Measurements from ENCODE around the gene NUBPL. TPM values are rescaled to one million over a fixed set of nuclear protein-coding genes. Genes with fewer than 3 reads are reported as not detected.
"Not testable (repeated sequence)": the region's sequence is repeated elsewhere in the genome, so short reads cannot be mapped to it uniquely, and the experiment has no call there.

Gene NUBPL
- total RNA-seq, 1 donor from 2014 or later: 11.0 TPM

DNA sequence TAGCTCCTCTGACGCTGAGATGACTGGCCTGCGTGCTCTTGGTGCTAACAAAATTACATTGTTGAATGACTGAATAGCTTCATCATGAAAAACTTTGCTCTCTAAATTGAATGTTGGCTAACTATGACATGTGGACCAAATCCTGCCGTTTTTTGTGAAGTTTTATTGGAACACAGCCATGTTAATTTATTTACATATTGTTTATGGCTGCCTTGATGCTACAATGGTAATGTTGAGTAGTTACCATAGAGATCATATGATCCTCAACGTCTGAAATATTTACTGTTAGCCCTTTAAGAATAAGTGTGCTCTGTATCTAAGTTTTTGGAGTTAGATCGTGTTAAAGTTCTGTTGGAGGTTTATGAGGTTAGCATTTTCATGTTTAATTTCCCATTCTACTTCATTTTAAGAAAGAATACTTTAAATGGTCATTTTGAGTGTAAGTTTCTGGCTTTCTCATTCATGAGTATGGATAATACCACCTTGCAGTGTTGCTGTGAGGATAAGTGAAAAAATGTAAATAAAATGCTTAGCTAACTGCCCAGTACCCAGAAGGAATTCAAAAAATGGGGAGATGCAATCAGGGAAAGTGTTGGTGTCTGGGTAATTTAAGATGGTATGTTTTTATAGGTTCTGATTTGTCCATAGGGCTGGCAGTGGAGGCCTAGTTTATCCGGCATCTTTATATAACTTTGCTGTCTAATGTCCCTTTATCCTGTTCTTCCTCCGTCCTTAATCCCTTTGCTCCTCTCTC is 35.3 kb downstream of the NUBPL start:
- Histone ChIP-seq H3K36me3 (ENCODE audit: control insufficient read depth in 3 of 3, insufficient read depth in 3 of 3, low read length in 3 of 3) (peaks cover 0 to 4% (median 3%) of the 10 kb centered on the region in 3 donors), H3K27me3 (ENCODE audit: control insufficient read depth in 3 of 3, insufficient read depth in 3 of 3, low read length in 3 of 3) (no peaks in the 10 kb centered on the region), H3K4me1 (ENCODE audit: control insufficient read depth in 3 of 3, insufficient read depth in 3 of 3, low read length in 3 of 3) (no peaks in the 10 kb centered on the region), H3K4me3 (ENCODE audit: low read length in 3 of 3) (no peak overlapping the region), H3K9ac (ENCODE audit: low read depth in 1 of 3, low read length in 3 of 3) (no peak overlapping the region), H3K9me3 (ENCODE audit: control insufficient read depth in 3 of 3, low read length in 3 of 3) (no peaks in the 10 kb centered on the region), H3K27ac (ENCODE audit: low read depth, low read length) (no peak overlapping the region)

DNA sequence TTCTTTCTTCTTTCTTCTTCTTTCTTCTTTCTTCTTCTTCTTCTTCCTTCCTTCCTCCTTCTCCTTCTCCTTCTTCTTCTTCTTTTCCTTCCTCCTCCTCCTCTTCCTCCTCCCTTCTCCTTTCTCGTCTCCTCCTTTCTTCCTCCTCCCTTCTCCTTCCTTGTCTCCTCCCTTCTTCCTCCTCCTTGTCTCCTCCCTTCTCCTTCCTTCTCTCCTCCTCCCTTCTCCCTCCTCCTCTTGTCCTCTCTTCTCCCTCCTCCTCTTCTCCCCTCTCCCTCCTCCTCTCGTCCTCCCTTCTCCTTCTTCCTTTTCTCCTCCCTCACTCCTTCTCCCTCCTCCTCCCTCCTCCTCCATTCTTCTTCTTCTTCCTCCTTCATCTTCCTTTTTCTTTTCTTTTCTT is 44.5 kb downstream of the NUBPL start:
- H3K9me3 ChIP-seq (ENCODE audit: control insufficient read depth in 3 of 3, low read length in 3 of 3): no peaks in the 10 kb centered on the region
- no peak overlapping the region for H3K27ac ChIP-seq (ENCODE audit: low read depth, low read length)
- no peak overlapping the region for H3K4me3 ChIP-seq (ENCODE audit: low read length in 3 of 3)
- H3K9ac ChIP-seq (ENCODE audit: low read depth in 1 of 3, low read length in 3 of 3): no peak overlapping the region
- no peaks in the 10 kb centered on the region for H3K27me3 ChIP-seq (ENCODE audit: control insufficient read depth in 3 of 3, insufficient read depth in 3 of 3, low read length in 3 of 3)
- H3K4me1 ChIP-seq (ENCODE audit: control insufficient read depth in 3 of 3, insufficient read depth in 3 of 3, low read length in 3 of 3): no peaks in the 10 kb centered on the region
- no peaks in the 10 kb centered on the region for H3K36me3 ChIP-seq (ENCODE audit: control insufficient read depth in 3 of 3, insufficient read depth in 3 of 3, low read length in 3 of 3)

DNA sequence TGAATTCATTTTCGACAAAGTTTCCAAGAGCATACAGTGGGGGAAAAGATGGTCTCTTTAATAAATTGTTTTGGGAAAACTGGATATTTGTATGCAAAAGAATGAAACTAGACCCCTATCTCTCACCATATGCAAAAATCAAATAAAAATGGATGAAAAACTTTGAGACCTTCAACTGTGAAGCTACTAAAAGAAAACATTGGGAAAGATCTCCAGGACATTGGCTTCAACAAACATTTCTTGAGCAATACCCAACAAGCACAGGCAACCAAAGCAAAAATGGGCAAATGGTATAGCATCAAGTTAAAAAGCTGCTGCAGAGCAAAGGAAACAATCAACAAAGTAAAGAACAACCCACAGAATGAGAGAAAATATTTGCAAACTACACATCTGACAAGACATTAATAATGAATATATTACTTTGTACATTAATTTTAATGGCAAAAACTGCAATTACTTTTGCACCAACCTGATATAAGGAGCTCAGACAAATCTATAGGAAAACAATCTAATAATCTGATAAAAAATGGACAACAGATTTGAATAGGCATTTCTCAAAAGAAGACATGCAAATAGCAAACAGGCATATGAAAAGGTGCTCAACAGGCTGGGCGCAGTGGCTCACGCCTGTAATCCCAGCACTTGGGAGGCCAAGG is 50.7 kb downstream of the NUBPL start:
- no peaks in the 10 kb centered on the region for H3K4me1 ChIP-seq (ENCODE audit: control insufficient read depth in 3 of 3, insufficient read depth in 3 of 3, low read length in 3 of 3)
- H3K27me3 ChIP-seq (ENCODE audit: control insufficient read depth in 3 of 3, insufficient read depth in 3 of 3, low read length in 3 of 3): no peaks in the 10 kb centered on the region
- H3K36me3 ChIP-seq (ENCODE audit: control insufficient read depth in 3 of 3, insufficient read depth in 3 of 3, low read length in 3 of 3): no peaks in the 10 kb centered on the region
- H3K9me3 ChIP-seq (ENCODE audit: control insufficient read depth in 3 of 3, low read length in 3 of 3): no peaks in the 10 kb centered on the region
- no peak overlapping the region for H3K27ac ChIP-seq (ENCODE audit: low read depth, low read length)
- H3K9ac ChIP-seq (ENCODE audit: low read depth in 1 of 3, low read length in 3 of 3): no peak overlapping the region
- H3K4me3 ChIP-seq (ENCODE audit: low read length in 3 of 3): no peak overlapping the region

DNA sequence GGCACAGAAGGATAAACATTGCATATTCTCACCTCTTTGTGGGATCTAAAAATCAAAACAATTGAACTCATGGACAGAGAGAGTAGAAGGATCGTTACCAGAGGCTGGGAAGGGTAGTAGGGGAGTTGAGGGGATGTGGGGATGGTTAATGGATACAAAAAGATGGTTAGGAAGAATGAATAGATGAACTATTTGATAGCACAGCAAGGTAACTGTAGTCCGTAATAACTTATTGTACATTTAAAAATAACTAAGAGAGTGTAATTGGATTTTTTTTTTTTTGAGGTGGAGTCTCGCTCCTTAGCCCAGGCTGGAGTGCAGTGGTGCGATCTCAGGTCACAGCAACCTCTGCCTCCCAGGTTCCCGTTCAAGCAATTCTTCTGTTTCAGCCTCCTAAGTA is 52.0 kb downstream of the NUBPL start:
- H3K27ac ChIP-seq (ENCODE audit: low read depth, low read length): no peak overlapping the region
- no peaks in the 10 kb centered on the region for H3K27me3 ChIP-seq (ENCODE audit: control insufficient read depth in 3 of 3, insufficient read depth in 3 of 3, low read length in 3 of 3)
- no peaks in the 10 kb centered on the region for H3K4me1 ChIP-seq (ENCODE audit: control insufficient read depth in 3 of 3, insufficient read depth in 3 of 3, low read length in 3 of 3)
- no peaks in the 10 kb centered on the region for H3K36me3 ChIP-seq (ENCODE audit: control insufficient read depth in 3 of 3, insufficient read depth in 3 of 3, low read length in 3 of 3)
- H3K9ac ChIP-seq (ENCODE audit: low read depth in 1 of 3, low read length in 3 of 3): no peak overlapping the region
- no peaks in the 10 kb centered on the region for H3K9me3 ChIP-seq (ENCODE audit: control insufficient read depth in 3 of 3, low read length in 3 of 3)
- H3K4me3 ChIP-seq (ENCODE audit: low read length in 3 of 3): no peak overlapping the region

DNA sequence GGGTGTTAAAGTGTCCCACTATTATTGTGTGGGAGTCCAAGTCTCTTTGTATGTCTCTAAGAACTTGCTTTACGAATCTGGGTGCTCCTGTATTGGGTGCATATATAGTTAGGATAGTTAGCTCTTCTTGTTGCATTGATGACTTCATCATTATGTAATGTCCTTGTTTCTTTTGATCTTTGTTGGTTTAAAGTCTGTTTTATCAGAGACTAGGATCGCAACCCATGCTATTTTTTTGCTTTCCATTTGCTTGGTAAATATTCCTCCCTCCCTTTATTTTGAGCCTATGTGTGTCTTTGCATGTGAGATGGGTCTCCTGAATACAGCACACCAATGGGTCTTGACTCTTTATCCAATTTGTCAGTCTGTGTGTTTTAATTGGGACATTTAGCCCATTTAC is 57.7 kb downstream of the NUBPL start:
- not testable (repeated sequence) for H3K4me3 ChIP-seq (ENCODE audit: low read length in 3 of 3); H3K9ac ChIP-seq (ENCODE audit: low read depth in 1 of 3, low read length in 3 of 3); H3K27me3 ChIP-seq (ENCODE audit: control insufficient read depth in 3 of 3, insufficient read depth in 3 of 3, low read length in 3 of 3); H3K36me3 ChIP-seq (ENCODE audit: control insufficient read depth in 3 of 3, insufficient read depth in 3 of 3, low read length in 3 of 3); H3K4me1 ChIP-seq (ENCODE audit: control insufficient read depth in 3 of 3, insufficient read depth in 3 of 3, low read length in 3 of 3); H3K9me3 ChIP-seq (ENCODE audit: control insufficient read depth in 3 of 3, low read length in 3 of 3); H3K27ac ChIP-seq (ENCODE audit: low read depth, low read length)

- Histone ChIP-seq H3K36me3 (ENCODE audit: control insufficient read depth in 3 of 3, insufficient read depth in 3 of 3, low read length in 3 of 3) (no peaks in the 10 kb centered on the region), H3K4me1 (ENCODE audit: control insufficient read depth in 3 of 3, insufficient read depth in 3 of 3, low read length in 3 of 3) (no peaks in the 10 kb centered on the region), H3K4me3 (ENCODE audit: low read length in 3 of 3) (no peak overlapping the region), H3K27ac (ENCODE audit: low read depth, low read length) (no peak overlapping the region), H3K27me3 (ENCODE audit: control insufficient read depth in 3 of 3, insufficient read depth in 3 of 3, low read length in 3 of 3) (no peaks in the 10 kb centered on the region), H3K9ac (ENCODE audit: low read depth in 1 of 3, low read length in 3 of 3) (no peak overlapping the region), H3K9me3 (ENCODE audit: control insufficient read depth in 3 of 3, low read length in 3 of 3) (peaks cover 0 to 2% (median 0%) of the 10 kb centered on the region in 3 donors)
These were observed 58.2 kb downstream of the NUBPL start for GRCh38 chr14:31619440-31619839.

GRCh38 chr14:31620898-31621297 is 59.7 kb downstream of the NUBPL start:
- H3K36me3 ChIP-seq (ENCODE audit: control insufficient read depth in 3 of 3, insufficient read depth in 3 of 3, low read length in 3 of 3); H3K9ac ChIP-seq (ENCODE audit: low read depth in 1 of 3, low read length in 3 of 3); H3K4me1 ChIP-seq (ENCODE audit: control insufficient read depth in 3 of 3, insufficient read depth in 3 of 3, low read length in 3 of 3); H3K9me3 ChIP-seq (ENCODE audit: control insufficient read depth in 3 of 3, low read length in 3 of 3); H3K27me3 ChIP-seq (ENCODE audit: control insufficient read depth in 3 of 3, insufficient read depth in 3 of 3, low read length in 3 of 3); H3K27ac ChIP-seq (ENCODE audit: low read depth, low read length); H3K4me3 ChIP-seq (ENCODE audit: low read length in 3 of 3): not testable (repeated sequence)

DNA sequence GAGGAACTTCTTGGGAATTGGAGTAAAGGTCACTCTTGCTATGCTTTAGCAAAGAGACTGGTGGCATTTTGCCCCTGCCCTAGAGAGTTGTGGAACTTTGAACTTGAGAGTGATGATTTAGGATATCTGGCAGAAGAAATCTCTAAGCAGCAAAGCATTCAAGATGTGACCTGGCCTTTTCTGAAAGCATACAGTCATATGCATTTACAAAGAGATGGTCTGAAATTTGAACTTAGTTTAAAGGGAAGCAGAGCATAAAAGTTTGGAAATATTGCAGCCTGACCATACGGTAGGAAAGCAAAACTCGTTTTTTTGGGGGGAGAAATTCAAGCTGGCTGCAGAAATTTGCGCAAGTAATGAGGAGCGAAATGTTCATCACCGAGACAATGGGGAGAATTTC is 60.9 kb downstream of the NUBPL start:
- Histone ChIP-seq H3K27ac (ENCODE audit: low read depth, low read length) (no peak overlapping the region), H3K4me3 (ENCODE audit: low read length in 3 of 3) (no peak overlapping the region), H3K9me3 (ENCODE audit: control insufficient read depth in 3 of 3, low read length in 3 of 3) (peaks cover 0 to 2% (median 0%) of the 10 kb centered on the region in 3 donors), H3K36me3 (ENCODE audit: control insufficient read depth in 3 of 3, insufficient read depth in 3 of 3, low read length in 3 of 3) (no peaks in the 10 kb centered on the region), H3K9ac (ENCODE audit: low read depth in 1 of 3, low read length in 3 of 3) (no peak overlapping the region), H3K4me1 (ENCODE audit: control insufficient read depth in 3 of 3, insufficient read depth in 3 of 3, low read length in 3 of 3) (no peaks in the 10 kb centered on the region), H3K27me3 (ENCODE audit: control insufficient read depth in 3 of 3, insufficient read depth in 3 of 3, low read length in 3 of 3) (no peaks in the 10 kb centered on the region)

- not testable (repeated sequence) for H3K27ac ChIP-seq (ENCODE audit: low read depth, low read length); H3K36me3 ChIP-seq (ENCODE audit: control insufficient read depth in 3 of 3, insufficient read depth in 3 of 3, low read length in 3 of 3); H3K4me1 ChIP-seq (ENCODE audit: control insufficient read depth in 3 of 3, insufficient read depth in 3 of 3, low read length in 3 of 3); H3K27me3 ChIP-seq (ENCODE audit: control insufficient read depth in 3 of 3, insufficient read depth in 3 of 3, low read length in 3 of 3); H3K9ac ChIP-seq (ENCODE audit: low read depth in 1 of 3, low read length in 3 of 3); H3K9me3 ChIP-seq (ENCODE audit: control insufficient read depth in 3 of 3, low read length in 3 of 3); H3K4me3 ChIP-seq (ENCODE audit: low read length in 3 of 3)
These were observed 91.7 kb downstream of the NUBPL start for GRCh38 chr14:31652900-31653299.

DNA sequence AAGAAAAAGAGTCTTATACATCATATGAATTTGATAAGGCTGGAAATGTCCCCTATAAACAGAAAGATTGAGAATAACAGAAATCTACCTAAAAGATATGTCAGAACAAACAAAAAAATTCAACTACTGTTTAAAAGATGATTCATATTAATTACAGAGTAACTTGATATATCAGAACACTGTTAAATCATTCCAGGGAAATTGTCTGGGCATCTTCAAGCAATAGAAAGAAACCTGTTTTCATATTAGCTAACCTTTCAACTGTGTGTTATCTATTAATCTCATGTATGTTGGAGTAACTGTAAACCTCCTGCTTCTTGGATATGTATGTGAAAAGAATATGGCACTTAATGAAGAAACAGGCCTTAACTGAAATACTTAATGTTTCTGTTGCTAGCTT is 96.7 kb downstream of the NUBPL start:
- no peaks in the 10 kb centered on the region for H3K36me3 ChIP-seq (ENCODE audit: control insufficient read depth in 3 of 3, insufficient read depth in 3 of 3, low read length in 3 of 3)

More for the DNA sequence above, 96.7 kb downstream of the NUBPL start:
- H3K9ac ChIP-seq (ENCODE audit: low read depth in 1 of 3, low read length in 3 of 3): no peak overlapping the region
- no peak overlapping the region for H3K4me3 ChIP-seq (ENCODE audit: low read length in 3 of 3)
- no peaks in the 10 kb centered on the region for H3K9me3 ChIP-seq (ENCODE audit: control insufficient read depth in 3 of 3, low read length in 3 of 3)
- H3K27me3 ChIP-seq (ENCODE audit: control insufficient read depth in 3 of 3, insufficient read depth in 3 of 3, low read length in 3 of 3): no peaks in the 10 kb centered on the region
- H3K4me1 ChIP-seq (ENCODE audit: control insufficient read depth in 3 of 3, insufficient read depth in 3 of 3, low read length in 3 of 3): no peaks in the 10 kb centered on the region
- H3K27ac ChIP-seq (ENCODE audit: low read depth, low read length): no peak overlapping the region
